Umbilical cord (tissue), 2 donors: ENCODE results near the gene SMAD6. TPM values are rescaled to one million over a fixed set of nuclear protein-coding genes. Genes with fewer than 3 reads are reported as not detected.
"Not testable (repeated sequence)": the region's sequence is repeated elsewhere in the genome, so short reads cannot be mapped to it uniquely, and the experiment has no call there.

Experiments
- DNase-seq: peaks from one replicate; pipeline ENCODE4 v3.0.0-alpha.2; 2015; ENCODE audit warnings: low spot score
- total RNA-seq: library from RNA; depleted of rRNA; stranded (reverse); fragments of >200 nt; gene quantifications from one replicate; pipeline ENCODE4 v1.2.3, GENCODE V29; 2014; ENCODE audit warnings: low replicate concordance; ENCODE audit not compliant: insufficient read depth

Gene SMAD6
- total RNA-seq, 1 donor from 2014 or later: 45.5 TPM

- no peak for DNase-seq
These were observed 40.2 kb downstream of the SMAD6 start for GRCh38 chr15:66742286-66742685.

DNA sequence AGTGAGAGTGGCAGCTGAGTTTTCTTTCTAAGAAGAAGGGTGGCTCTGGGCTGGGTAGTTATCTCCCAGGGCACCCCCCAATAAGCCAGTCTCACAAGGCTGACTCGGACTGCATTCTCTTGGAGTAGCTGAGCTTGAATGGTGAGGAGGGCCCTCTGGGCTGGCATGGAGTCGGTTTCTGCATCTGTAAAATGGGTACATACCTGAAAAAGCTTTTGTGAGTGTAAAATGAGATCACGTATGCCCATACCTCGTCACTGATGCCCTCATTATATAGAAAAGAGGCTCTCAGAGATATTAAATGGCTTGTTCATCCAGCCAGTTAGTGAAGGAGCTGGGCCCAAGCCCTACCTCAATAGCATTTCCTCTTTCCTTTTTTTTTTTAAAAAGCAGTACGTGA lies 41.2 kb downstream of the SMAD6 start:
- no peak for DNase-seq

GRCh38 chr15:66743703-66744536 lies 41.9 kb downstream of the SMAD6 start:
- no peak for DNase-seq

GRCh38 chr15:66744610-66745279 lies 42.7 kb downstream of the SMAD6 start:
- no peak for DNase-seq

GRCh38 chr15:66745530-66746230 lies 43.6 kb downstream of the SMAD6 start:
- no peak for DNase-seq

- DNase-seq: no peak
These were observed 44.2 kb downstream of the SMAD6 start for GRCh38 chr15:66746231-66746605.

GRCh38 chr15:66747223-66747622 lies 45.2 kb downstream of the SMAD6 start:
- no peak for DNase-seq

DNA sequence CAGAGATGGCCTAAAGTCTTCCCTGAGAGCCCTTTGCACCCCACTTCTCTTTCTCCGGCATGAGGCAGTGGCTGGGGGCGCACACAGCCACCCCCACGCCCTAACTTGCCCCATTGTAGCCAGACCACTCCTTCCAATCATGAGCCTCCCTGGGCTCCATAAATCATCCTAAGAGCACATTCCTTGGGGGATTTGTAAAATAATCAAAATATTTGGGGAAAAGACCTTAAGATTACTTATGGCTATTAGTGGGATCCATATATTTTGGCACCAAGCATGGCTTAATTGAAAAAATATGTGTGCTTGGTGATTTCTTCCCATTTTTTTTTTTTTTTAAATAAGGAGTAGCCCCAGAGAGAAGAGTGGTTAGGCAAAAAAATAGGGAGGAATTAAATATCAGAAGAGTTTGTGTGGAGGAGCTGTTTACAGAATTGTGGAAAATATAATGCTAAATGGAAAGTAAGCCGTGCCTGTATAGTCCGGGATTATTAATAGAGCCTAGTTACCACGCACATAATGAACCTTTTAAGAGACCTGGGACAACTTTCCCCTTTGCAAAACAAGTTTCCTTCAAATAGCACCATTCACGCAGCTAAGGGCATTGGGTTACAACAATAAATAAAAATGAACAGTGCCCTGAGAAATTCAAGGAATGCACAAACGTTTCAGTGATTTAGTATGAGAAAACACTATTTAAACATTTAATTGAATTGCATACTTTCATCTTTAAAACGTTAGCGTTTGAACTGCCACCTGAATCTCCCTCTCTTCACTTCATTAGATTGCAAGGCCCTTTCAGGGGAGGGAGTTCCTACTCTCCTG lies 46.1 kb downstream of the SMAD6 start:
- peak; percentile 57 for DNase-seq

DNA sequence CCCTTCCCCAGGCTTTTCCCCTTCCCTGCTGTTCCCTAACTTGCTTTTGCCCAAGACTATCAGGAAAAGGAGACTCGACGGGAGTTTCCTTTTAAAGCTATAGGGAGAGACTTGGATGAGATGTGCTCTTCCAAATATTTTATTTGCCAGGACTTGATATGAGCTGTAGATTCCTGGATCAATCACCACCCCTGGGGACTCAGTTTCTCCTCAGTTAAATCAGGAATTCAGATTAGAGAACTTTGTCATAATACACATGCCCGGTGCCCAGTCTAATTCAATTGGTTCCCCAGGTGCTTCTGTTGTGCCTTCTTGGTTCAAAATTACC lies 46.6 kb downstream of the SMAD6 start:
- DNase-seq: no peak

DNA sequence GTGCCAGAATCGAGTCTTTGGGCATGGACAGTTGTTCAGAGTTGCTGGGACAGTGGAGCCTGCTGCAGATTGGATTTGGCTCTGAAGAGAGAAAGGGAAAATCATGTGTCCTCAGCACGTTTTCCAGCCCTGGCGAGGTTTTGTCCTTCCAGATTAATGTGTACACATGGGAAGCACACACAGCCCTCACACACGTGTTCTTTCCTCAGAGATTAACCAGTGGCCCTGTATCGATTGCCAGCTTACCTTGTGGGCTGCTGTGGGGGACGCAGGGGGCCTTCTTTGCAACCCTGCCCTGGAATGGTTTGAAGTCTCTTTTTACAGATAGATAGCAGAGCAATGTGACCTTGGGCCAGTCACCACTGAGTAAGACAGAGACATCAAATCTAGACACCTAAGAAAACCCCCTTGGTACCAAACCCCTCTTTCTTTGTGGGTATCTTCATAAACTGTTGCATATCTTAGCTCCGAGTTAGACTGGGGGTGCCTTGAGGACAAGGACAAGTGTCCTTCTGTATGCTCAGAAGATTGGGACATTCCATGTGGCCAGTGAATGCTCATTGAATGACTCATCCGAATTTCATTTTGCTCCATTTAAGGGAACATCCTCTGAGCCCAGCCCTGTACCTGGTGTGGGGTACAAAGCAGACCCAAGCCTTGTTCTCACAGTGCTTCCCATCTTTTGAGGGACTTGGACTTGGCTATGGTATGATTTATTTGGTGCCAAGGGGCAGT lies 48.0 kb downstream of the SMAD6 start:
- no peak for DNase-seq

- no peak for DNase-seq
These were observed 48.6 kb downstream of the SMAD6 start for GRCh38 chr15:66750609-66751008.

DNA sequence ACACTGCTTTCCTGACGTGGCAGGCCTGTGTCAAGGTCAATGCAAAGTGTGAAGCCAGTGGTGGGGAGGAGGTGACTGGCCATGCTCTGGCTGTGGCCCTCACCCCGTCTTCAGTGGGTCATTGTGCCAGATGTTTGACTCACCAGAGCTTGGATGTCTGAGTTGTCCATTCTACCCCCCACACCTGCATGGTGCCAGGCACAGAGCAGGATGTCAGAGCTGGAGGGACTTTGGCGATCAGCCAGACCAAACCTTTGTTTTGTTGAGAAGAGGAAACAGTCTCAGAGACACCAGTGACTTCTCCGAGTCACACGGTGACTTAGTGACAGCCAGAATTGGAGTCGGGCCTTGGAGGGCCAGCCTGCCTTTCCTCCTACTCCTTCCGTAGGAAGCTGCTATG lies 49.5 kb downstream of the SMAD6 start:
- DNase-seq: no peak

GRCh38 chr15:66752078-66752477 lies 50.0 kb downstream of the SMAD6 start:
- DNase-seq: no peak

GRCh38 chr15:66753687-66754377 lies 51.8 kb downstream of the SMAD6 start:
- no peak for DNase-seq

GRCh38 chr15:66754789-66755188 lies 52.8 kb downstream of the SMAD6 start:
- no peak for DNase-seq

- no peak for DNase-seq
These were observed 53.4 kb downstream of the SMAD6 start for GRCh38 chr15:66755298-66756068.

GRCh38 chr15:66756295-66756694 lies 54.3 kb downstream of the SMAD6 start:
- DNase-seq: peak; percentile 71

DNA sequence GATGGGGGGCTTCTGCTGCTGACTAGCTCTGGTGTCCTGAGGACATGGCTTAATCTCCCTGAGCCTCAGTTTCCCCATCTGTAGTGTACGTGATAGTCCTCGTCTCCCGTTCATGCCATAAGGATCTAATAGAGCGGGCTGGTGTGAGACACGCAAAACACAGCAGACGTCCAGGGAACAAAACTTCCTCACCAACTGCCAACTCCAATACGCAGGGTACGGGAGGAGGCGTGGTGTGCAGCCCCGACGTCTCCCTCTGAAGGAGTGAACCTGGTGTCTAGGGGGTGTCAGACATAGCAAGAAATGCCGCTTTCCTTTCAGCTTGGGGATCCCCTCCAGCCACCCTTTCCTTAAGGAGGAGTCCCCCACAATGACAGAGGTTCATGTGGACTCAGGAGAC lies 55.0 kb downstream of the SMAD6 start:
- DNase-seq: no peak

GRCh38 chr15:66757521-66757920 lies 55.5 kb downstream of the SMAD6 start:
- DNase-seq: no peak

GRCh38 chr15:66758217-66758616 lies 56.2 kb downstream of the SMAD6 start:
- not testable (repeated sequence) for DNase-seq
